AG04449 (cell line): Measurements from ENCODE around the gene MORN5.

Source experiments
- CTCF ChIA-PET: fragments of 350-600 bp; formaldehyde crosslinking; extraction: SDS; loops from one replicate; lab custom pipeline; 2021; ENCODE audit warnings: antibody characterized with exemption; lab: Yijun Ruan, JAX
- POLR2A ChIA-PET: fragments of 400-600, 350-600 bp; formaldehyde crosslinking; extraction: SDS; loops from one replicate; lab custom pipeline; 2020; ENCODE audit warnings: antibody characterized with exemption, inconsistent platforms; lab: Yijun Ruan, JAX
- DNase-seq: peaks from one replicate; pipeline ENCODE4 v3.0.0-alpha.2; 2010; ENCODE audit warnings: low read depth, low spot score
- H3K4me3 ChIP-seq: 2 replicates; pipeline ENCODE4 v1.5.1; 2011; ENCODE audit warnings: low read depth, mild to moderate bottlenecking, control low read depth, low read length
- CTCF ChIP-seq: IDR thresholded peaks from one replicate; pipeline ENCODE4 v1.5.1; 2011; ENCODE audit warnings: mild to moderate bottlenecking, moderate library complexity, low read length, control low read depth, inconsistent platforms; ENCODE audit not compliant: insufficient read depth; ENCODE audit errors: missing control alignments

MORN5 gene

GRCh38 chr9:122134822-122135528 lies 24.7 kb upstream of the MORN5 start:
- no peak overlapping the region for H3K4me3 ChIP-seq
- ChIA-PET POLR2A (no interaction called here), CTCF (interaction anchor here (0.7 to 10.2 kb wide), 10 partner anchors 10 to 216 kb away, joined by 3 to 122 read pairs (median 3); no protein-coding TSS in a partner anchor)
- no peak for DNase-seq
- TF ChIP-seq CTCF = no peak

- no peak for DNase-seq
- POLR2A ChIA-PET = no interaction called here
- CTCF ChIA-PET = interaction anchor here (0.6 to 10.2 kb wide), 8 partner anchors 9 to 215 kb away, joined by 3 to 122 read pairs (median 3); no protein-coding TSS in a partner anchor
- H3K4me3 ChIP-seq = no peak overlapping the region
- TF ChIP-seq CTCF = no peak
Observed at GRCh38 chr9:122135529-122135859, 24.2 kb upstream of the MORN5 start.

GRCh38 chr9:122138560-122139268 lies 21.0 kb upstream of the MORN5 start:
- no peak overlapping the region for H3K4me3 ChIP-seq
- no peak for DNase-seq
- no peak for TF ChIP-seq CTCF
- ChIA-PET CTCF (interaction anchor here (1.0 to 10.2 kb wide), 5 partner anchors 12 to 211 kb away, joined by 3 to 122 read pairs (median 3); no protein-coding TSS in a partner anchor), POLR2A (no interaction called here)

- H3K4me3 ChIP-seq = no peak overlapping the region
- no peak for DNase-seq
- CTCF ChIA-PET = interaction anchor here (10.2 kb wide), 1 partner anchor 17 kb away, joined by 122 read pairs; no protein-coding TSS in a partner anchor
- no peak for TF ChIP-seq CTCF
- POLR2A ChIA-PET = no interaction called here
Observed at GRCh38 chr9:122140368-122141193, 19.1 kb upstream of the MORN5 start.

DNA sequence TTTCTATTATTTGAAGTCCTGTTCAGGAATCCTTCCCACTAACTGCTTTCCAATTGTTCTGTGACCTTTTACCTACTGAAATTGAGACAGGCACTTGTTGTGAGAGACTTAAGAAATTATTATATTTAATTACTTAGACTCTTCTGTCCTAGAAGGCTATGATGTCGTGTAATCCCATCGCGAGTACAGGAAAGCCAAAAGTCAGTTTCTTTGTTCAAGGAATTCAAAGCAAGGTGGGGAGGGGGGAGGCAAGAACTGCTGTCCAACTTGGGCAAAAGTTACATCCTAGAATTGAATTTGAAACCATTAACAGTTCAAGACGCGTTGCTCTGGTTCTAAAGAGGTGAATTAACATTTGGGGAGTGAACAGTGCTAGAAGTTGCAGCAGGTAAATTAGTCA lies 18.0 kb upstream of the MORN5 start:
- CTCF ChIA-PET = interaction anchor here (1.4 to 6.3 kb wide), 2 partner anchors 15 to 16 kb away, joined by 7 to 66 read pairs; partner anchors contain the start of genes MORN5 and NDUFA8
- DNase-seq = no peak
- TF ChIP-seq CTCF = no peak
- POLR2A ChIA-PET = no interaction called here
- H3K4me3 ChIP-seq = no peak overlapping the region
